A549 (cell line): ENCODE results near the gene PELI2. TPM values are rescaled to one million over a fixed set of nuclear protein-coding genes. Genes with fewer than 3 reads are reported as not detected.

Source experiments
- ATAC-seq, 2 experiments: fragments of 200-7000 bp in 1 of 2; fragments of >200 bp in 1 of 2; cut with Nextera tagmentation in 1 of 2; cut with Tn5 transposase in 1 of 2; 3 replicates each; pipeline versions ENCODE4 v1.8.0 to v1.9.1; 2018 to 2020; ENCODE audit warnings: mild to moderate bottlenecking in 1 of 2, moderate library complexity in 1 of 2
- CTCF ChIA-PET: fragments of 300-600 bp; sonication (Branson Sonifier 250); formaldehyde crosslinking; extraction: SDS; loops from one replicate; lab custom pipeline; 2021; ENCODE audit warnings: antibody characterized with exemption, inconsistent platforms; lab: Yijun Ruan, JAX
- POLR2A ChIA-PET: fragments of 350-600 bp; formaldehyde crosslinking; extraction: SDS; loops from one replicate; lab custom pipeline; 2021; ENCODE audit warnings: antibody characterized with exemption, inconsistent platforms; lab: Yijun Ruan, JAX
- DNase-seq, 2 experiments: peaks; one replicate each; pipeline versions ENCODE4 v3.0.0 to v3.0.0-alpha.2; 2011 to 2016; ENCODE audit warnings: low read depth in 1 of 2, low spot score in 1 of 2
- FAIRE-seq: peaks from 2 replicates; lab custom pipeline; 2011; peaks lifted over from hg19 to GRCh38; lab: Jason Lieb, UNC
- H3K27ac ChIP-seq, 2 experiments: fragments of >200 bp; sonication (Bioruptor Twin); formaldehyde crosslinking; 3 replicates each; pipeline ENCODE4 v1.5.1; 2016 to 2017
- H3K4me1 ChIP-seq: fragments of >200 bp; sonication (Bioruptor Twin); formaldehyde crosslinking; 3 replicates; pipeline ENCODE4 v1.6.1; 2016
- H3K4me2 ChIP-seq: fragments of >200 bp; sonication (Bioruptor Twin); formaldehyde crosslinking; 3 replicates; pipeline ENCODE4 v1.6.1; 2016
- H3K4me3 ChIP-seq: fragments of >200 bp; sonication (Bioruptor Twin); formaldehyde crosslinking; 3 replicates; pipeline ENCODE4 v1.5.1; 2016
- H3K9me3 ChIP-seq: fragments of >200 bp; sonication (Bioruptor Twin); formaldehyde crosslinking; 3 replicates; pipeline ENCODE4 v1.6.1; 2016
- CBX8 ChIP-seq: fragments of 200-600 bp; sonication (generic); IDR thresholded peaks from 2 replicates; pipeline ENCODE4 v1.6.1; 2016
- EHMT2 ChIP-seq: fragments of 200-600 bp; sonication (generic); IDR thresholded peaks from 2 replicates; pipeline ENCODE4 v1.6.1; 2016; ENCODE audit warnings: antibody characterized with exemption, low read depth, mild to moderate bottlenecking, moderate library complexity
- ESRRA ChIP-seq: fragments of 150-350 bp; IDR thresholded peaks from 2 replicates; pipeline ENCODE4 v1.6.1; 2014; ENCODE audit warnings: mild to moderate bottlenecking, low read length, borderline replicate concordance
- FOSL2 ChIP-seq, 2 experiments: fragments of 450-650 bp in 1 of 2; fragments of >200 bp in 1 of 2; sonication (Bioruptor Twin) in 1 of 2; formaldehyde crosslinking; IDR thresholded peaks; 2 replicates each; pipeline versions ENCODE4 v1.5.0 to v1.6.1; 2016 to 2020; ENCODE audit warnings: mild to moderate bottlenecking in 1 of 2, moderate library complexity in 1 of 2
- HDAC2 ChIP-seq: fragments of 200-600 bp; sonication (generic); IDR thresholded peaks from 2 replicates; pipeline ENCODE4 v1.6.1; 2016
- KDM5A ChIP-seq: fragments of 200-600 bp; sonication (generic); IDR thresholded peaks from 2 replicates; pipeline ENCODE4 v1.6.1; 2016; ENCODE audit warnings: antibody characterized with exemption, mild to moderate bottlenecking
- NFE2L2 ChIP-seq: fragments of 150-350 bp; conservative IDR thresholded peaks from 2 replicates; pipeline ENCODE4 v1.6.1; 2014; ENCODE audit warnings: low read length
- PHF8 ChIP-seq: fragments of 200-600 bp; sonication (generic); IDR thresholded peaks from 2 replicates; pipeline ENCODE4 v1.6.1; 2016; ENCODE audit warnings: low read depth, mild to moderate bottlenecking, antibody characterized with exemption, moderate library complexity, borderline replicate concordance
- RARB ChIP-seq: fragments of 250-450 bp; sonication (Bioruptor Pico); IDR thresholded peaks from 2 replicates; pipeline ENCODE4 v1.8.0; 2021; ENCODE audit warnings: mild to moderate bottlenecking, moderate library complexity
- SREBF2 ChIP-seq: fragments of 450-650 bp; IDR thresholded peaks from 2 replicates; pipeline ENCODE4 v1.6.1; 2014; ENCODE audit warnings: mild to moderate bottlenecking, moderate library complexity
- TP53 ChIP-seq: fragments of 250-450 bp; sonication (Bioruptor Pico); IDR thresholded peaks from 2 replicates; pipeline ENCODE4 v1.5.0; 2021; ENCODE audit warnings: mild to moderate bottlenecking, moderate library complexity
- ZFP36 ChIP-seq: fragments of 450-650 bp; IDR thresholded peaks from 2 replicates; pipeline ENCODE4 v1.6.1; 2014; ENCODE audit warnings: borderline replicate concordance; ENCODE audit not compliant: partially characterized antibody
- ZSCAN20 ChIP-seq: fragments of 250-450 bp; sonication (Bioruptor Pico); IDR thresholded peaks from 2 replicates; pipeline ENCODE4 v1.8.0; 2022; ENCODE audit warnings: mild to moderate bottlenecking, moderate library complexity
- WGBS: methylation state at CpG from one replicate; pipeline ENCODE4 v1.1.6; 2017; ENCODE audit errors: missing lambda C conversion rate; 5-methylcytosine and 5-hydroxymethylcytosine counted together
- polyA plus RNA-seq, 4 experiments: library from polyadenylated mRNA; depleted of rRNA in 3 of 4; stranded (reverse); fragments of >200 nt; fragmentation: RNase III in 1 of 4; extraction: RNeasy Plus Mini Kit Qiagen cat#74134 plus additional on column Dnase treatment in 1 of 4; gene quantifications; 2 replicates in 3 of 4; 3 replicates in 1 of 4; pipeline ENCODE4 v1.2.3, GENCODE V29; 2011 to 2017
- TF ChIP-seq, protein P1 (sequence below): fragments of 200-600 bp; sonication (generic); IDR thresholded peaks from 2 replicates; pipeline ENCODE4 v1.6.1; 2016; ENCODE audit warnings: antibody characterized with exemption, mild to moderate bottlenecking, moderate library complexity
- TF ChIP-seq, protein P2 (sequence below): fragments of 250-450 bp; sonication (Bioruptor Pico); IDR thresholded peaks from 2 replicates; pipeline ENCODE4 v1.5.0; 2021; ENCODE audit warnings: mild to moderate bottlenecking, moderate library complexity, borderline replicate concordance
- TF ChIP-seq, protein P3 (sequence below): fragments of 450-650 bp; IDR thresholded peaks from 2 replicates; pipeline ENCODE4 v1.6.1; 2014; ENCODE audit warnings: antibody characterized with exemption
- TF ChIP-seq, protein P4 (sequence below): IDR thresholded peaks from 2 replicates; pipeline ENCODE4 v1.6.1; 2012; ENCODE audit warnings: low read depth, borderline replicate concordance

The PELI2 gene
- polyA plus RNA-seq, 2 of the 4 experiments (the other 2 are of a cell fraction), result 0.93 to 7.2 TPM

DNA sequence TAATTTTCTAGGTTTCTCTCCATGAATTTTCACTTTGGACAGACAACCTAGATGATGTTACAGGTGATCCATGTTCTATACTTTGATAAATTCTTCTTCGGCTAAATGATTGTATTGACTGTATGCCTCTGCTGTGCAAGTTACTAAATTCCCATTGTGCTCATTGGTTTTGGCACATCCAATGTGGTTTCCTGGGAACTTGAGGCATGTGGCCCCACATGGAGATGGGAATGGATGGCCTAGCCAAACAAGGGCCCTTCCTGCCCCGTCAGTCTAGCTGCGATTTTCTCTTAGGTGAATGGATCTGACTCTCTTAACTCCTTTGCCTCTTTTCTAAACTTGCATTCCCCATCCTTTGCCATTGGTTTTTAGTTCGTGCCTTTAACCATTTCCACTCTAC is 186.2 kb downstream of the PELI2 start:
- no peak overlapping the region for H3K4me3 ChIP-seq
- CTCF ChIA-PET, result interaction anchor here (0.7 kb wide), 1 partner anchor 8 kb away, joined by 3 read pairs; no protein-coding TSS in a partner anchor
- H3K4me2 ChIP-seq, result no peak overlapping the region
- H3K27ac ChIP-seq, result no peak overlapping the region
- no peak for ATAC-seq
- TF ChIP-seq TP53 (CRISPR knock-in tag) (no peak), RARB (CRISPR knock-in tag) (no peak), SREBF2 (no peak), EHMT2 (no peak), CBX8 (no peak), PHF8 (no peak), ZFP36 (no peak), FOSL2 (IDR thresholded peaks at IDR 0.05) (no peak), FOSL2 (CRISPR knock-in tag; IDR thresholded peaks at IDR 0.05) (no peak), ZSCAN20 (CRISPR knock-in tag) (no peak), NFE2L2 (no peak)
- TF ChIP-seq, protein P1, sequence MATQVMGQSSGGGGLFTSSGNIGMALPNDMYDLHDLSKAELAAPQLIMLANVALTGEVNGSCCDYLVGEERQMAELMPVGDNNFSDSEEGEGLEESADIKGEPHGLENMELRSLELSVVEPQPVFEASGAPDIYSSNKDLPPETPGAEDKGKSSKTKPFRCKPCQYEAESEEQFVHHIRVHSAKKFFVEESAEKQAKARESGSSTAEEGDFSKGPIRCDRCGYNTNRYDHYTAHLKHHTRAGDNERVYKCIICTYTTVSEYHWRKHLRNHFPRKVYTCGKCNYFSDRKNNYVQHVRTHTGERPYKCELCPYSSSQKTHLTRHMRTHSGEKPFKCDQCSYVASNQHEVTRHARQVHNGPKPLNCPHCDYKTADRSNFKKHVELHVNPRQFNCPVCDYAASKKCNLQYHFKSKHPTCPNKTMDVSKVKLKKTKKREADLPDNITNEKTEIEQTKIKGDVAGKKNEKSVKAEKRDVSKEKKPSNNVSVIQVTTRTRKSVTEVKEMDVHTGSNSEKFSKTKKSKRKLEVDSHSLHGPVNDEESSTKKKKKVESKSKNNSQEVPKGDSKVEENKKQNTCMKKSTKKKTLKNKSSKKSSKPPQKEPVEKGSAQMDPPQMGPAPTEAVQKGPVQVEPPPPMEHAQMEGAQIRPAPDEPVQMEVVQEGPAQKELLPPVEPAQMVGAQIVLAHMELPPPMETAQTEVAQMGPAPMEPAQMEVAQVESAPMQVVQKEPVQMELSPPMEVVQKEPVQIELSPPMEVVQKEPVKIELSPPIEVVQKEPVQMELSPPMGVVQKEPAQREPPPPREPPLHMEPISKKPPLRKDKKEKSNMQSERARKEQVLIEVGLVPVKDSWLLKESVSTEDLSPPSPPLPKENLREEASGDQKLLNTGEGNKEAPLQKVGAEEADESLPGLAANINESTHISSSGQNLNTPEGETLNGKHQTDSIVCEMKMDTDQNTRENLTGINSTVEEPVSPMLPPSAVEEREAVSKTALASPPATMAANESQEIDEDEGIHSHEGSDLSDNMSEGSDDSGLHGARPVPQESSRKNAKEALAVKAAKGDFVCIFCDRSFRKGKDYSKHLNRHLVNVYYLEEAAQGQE, result no peak
- TF ChIP-seq, protein P2, sequence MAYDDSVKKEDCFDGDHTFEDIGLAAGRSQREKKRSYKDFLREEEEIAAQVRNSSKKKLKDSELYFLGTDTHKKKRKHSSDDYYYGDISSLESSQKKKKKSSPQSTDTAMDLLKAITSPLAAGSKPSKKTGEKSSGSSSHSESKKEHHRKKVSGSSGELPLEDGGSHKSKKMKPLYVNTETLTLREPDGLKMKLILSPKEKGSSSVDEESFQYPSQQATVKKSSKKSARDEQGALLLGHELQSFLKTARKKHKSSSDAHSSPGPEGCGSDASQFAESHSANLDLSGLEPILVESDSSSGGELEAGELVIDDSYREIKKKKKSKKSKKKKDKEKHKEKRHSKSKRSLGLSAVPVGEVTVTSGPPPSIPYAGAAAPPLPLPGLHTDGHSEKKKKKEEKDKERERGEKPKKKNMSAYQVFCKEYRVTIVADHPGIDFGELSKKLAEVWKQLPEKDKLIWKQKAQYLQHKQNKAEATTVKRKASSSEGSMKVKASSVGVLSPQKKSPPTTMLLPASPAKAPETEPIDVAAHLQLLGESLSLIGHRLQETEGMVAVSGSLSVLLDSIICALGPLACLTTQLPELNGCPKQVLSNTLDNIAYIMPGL, result no peak
- TF ChIP-seq, all 56 proteins: peak for 0
- POLR2A ChIA-PET, result no interaction called here
- Histone ChIP-seq H3K4me1 (no peaks in the 10 kb centered on the region), H3K9me3 (no peaks in the 10 kb centered on the region)
- DNase-seq (no peak), FAIRE-seq (no peak)
- WGBS, result 71% methylated on average over 4 of the region's 4 CpGs

DNA sequence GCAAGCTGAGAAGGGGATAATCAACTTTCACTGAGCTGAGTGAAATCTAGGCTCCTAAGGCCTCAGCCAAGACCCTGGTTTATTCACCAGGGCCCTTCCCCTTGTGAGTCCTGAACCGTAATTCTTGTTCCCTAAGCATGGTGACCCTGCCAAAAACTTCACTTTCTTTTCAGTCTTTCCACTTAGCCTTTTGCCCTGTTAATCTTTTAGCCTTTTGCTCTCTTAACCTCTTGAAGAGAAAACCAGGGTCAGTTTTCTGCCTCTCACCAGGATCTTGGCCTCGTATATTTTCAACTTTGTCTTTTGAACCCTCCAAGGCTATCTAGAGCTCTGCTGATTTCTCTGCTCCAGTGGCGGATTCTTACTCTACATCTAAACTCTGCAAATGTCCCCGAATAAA is 191.0 kb downstream of the PELI2 start:
- FAIRE-seq (no peak), DNase-seq (no peak), ATAC-seq (no peak)
- Histone ChIP-seq H3K4me1 (no peaks in the 10 kb centered on the region), H3K9me3 (no peaks in the 10 kb centered on the region), H3K27ac (no peak overlapping the region), H3K4me3 (no peak overlapping the region), H3K4me2 (no peak overlapping the region)
- TF ChIP-seq HDAC2 (no peak), ESRRA (no peak), KDM5A (no peak), SREBF2 (no peak), CBX8 (no peak)
- TF ChIP-seq, protein P3, sequence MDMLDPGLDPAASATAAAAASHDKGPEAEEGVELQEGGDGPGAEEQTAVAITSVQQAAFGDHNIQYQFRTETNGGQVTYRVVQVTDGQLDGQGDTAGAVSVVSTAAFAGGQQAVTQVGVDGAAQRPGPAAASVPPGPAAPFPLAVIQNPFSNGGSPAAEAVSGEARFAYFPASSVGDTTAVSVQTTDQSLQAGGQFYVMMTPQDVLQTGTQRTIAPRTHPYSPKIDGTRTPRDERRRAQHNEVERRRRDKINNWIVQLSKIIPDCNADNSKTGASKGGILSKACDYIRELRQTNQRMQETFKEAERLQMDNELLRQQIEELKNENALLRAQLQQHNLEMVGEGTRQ, result no peak
- TF ChIP-seq, protein P4, sequence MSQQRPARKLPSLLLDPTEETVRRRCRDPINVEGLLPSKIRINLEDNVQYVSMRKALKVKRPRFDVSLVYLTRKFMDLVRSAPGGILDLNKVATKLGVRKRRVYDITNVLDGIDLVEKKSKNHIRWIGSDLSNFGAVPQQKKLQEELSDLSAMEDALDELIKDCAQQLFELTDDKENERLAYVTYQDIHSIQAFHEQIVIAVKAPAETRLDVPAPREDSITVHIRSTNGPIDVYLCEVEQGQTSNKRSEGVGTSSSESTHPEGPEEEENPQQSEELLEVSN, result no peak
- WGBS, result 82% methylated on average over 4 of the region's 4 CpGs
- ChIA-PET POLR2A (no interaction called here), CTCF (no interaction called here)
